GM23248 (cell line): ENCODE data around the gene MTA3.

Source experiments
- EZH2 ChIP-seq: fragments of 200-600 bp; sonication (generic); IDR thresholded peaks from 2 replicates; pipeline ENCODE4 v1.6.1; 2018; ENCODE audit warnings: antibody characterized with exemption, mild to moderate bottlenecking; ENCODE audit not compliant: insufficient read depth, poor library complexity, severe bottlenecking
- EZH2phosphoT487 ChIP-seq: fragments of 200-600 bp; sonication (generic); IDR thresholded peaks from 2 replicates; pipeline ENCODE4 v1.6.1; 2018; ENCODE audit warnings: antibody characterized with exemption, moderate library complexity, mild to moderate bottlenecking, low read depth; ENCODE audit not compliant: insufficient read depth

GRCh38 chr2:42787788-42788477 lies 219.5 kb downstream of the MTA3 start:
- no peak for TF ChIP-seq EZH2
- no peak for TF ChIP-seq EZH2phosphoT487
